Measurements from ENCODE around the gene PFDN2. TPM values are rescaled to one million over a fixed set of nuclear protein-coding genes. Genes with fewer than 3 reads are reported as not detected.

The PFDN2 gene
- total RNA-seq, 1 donor = 27.9 TPM

DNA sequence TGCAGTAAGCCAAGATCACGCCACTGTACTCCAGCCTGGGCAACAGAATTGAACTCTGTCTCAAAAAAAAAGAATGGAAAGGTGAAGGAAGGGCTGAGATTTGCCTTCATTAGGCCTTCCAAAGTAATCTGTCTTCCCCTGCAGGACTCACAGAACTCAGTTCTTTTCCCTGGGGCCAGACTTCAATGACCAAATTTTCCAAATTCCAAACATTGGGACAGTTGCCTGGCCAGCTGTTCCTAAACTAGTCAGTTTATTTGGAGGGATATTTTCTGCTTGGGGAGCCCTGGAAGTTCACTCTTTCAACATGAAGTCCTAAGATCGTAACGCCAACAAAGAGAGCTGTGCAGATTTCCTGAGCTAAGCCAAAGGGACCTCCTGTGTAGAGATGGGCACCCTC lies 20.0 kb upstream of the PFDN2 start:
- no peak overlapping the region for H3K27ac ChIP-seq (ENCODE audit: low read depth, low read length)
- no peaks in the 10 kb centered on the region for H4K20me1 ChIP-seq (ENCODE audit: insufficient read depth, low read length)
- no peaks in the 10 kb centered on the region for H3K27me3 ChIP-seq (ENCODE audit: insufficient read depth, low read length)
- H3K36me3 ChIP-seq (ENCODE audit: insufficient read depth, low read length) = no peaks in the 10 kb centered on the region
- peaks cover 6% of the 10 kb centered on the region for H3K4me1 ChIP-seq (ENCODE audit: insufficient read depth, low read length)
- no peaks in the 10 kb centered on the region for H3K9me3 ChIP-seq (ENCODE audit: low read depth, low read length)
- DNase-seq (ENCODE audit: insufficient read length, low spot score, missing footprints) = no peak
- H3K79me2 ChIP-seq (ENCODE audit: insufficient read depth, low read length) = peaks cover 22% of the 10 kb centered on the region
- H3K4me3 ChIP-seq (ENCODE audit: insufficient read depth, low read length) = no peak overlapping the region
- H3K4me2 ChIP-seq (ENCODE audit: insufficient read depth, low read length) = no peak overlapping the region
- H2AFZ ChIP-seq (ENCODE audit: low read length) = no peak overlapping the region
- TF ChIP-seq CTCF (IDR thresholded peaks at IDR 0.05; ENCODE audit: extremely low read depth, low read depth, low read length) = no peak

- Histone ChIP-seq H3K27ac (ENCODE audit: low read depth, low read length) (peak overlapping the region; percentile 96), H3K4me3 (ENCODE audit: insufficient read depth, low read length) (peak overlapping the region; percentile 100), H3K27me3 (ENCODE audit: insufficient read depth, low read length) (no peaks in the 10 kb centered on the region), H3K36me3 (ENCODE audit: insufficient read depth, low read length) (peaks cover 15% of the 10 kb centered on the region), H3K4me2 (ENCODE audit: insufficient read depth, low read length) (peak overlapping the region; percentile 99), H3K79me2 (ENCODE audit: insufficient read depth, low read length) (peaks cover 66% of the 10 kb centered on the region), H3K9me3 (ENCODE audit: low read depth, low read length) (no peaks in the 10 kb centered on the region), H4K20me1 (ENCODE audit: insufficient read depth, low read length) (peaks cover 11% of the 10 kb centered on the region), H2AFZ (ENCODE audit: low read length) (peak overlapping the region; percentile 100), H3K4me1 (ENCODE audit: insufficient read depth, low read length) (peaks cover 20% of the 10 kb centered on the region)
- no peak for TF ChIP-seq CTCF (IDR thresholded peaks at IDR 0.05; ENCODE audit: extremely low read depth, low read depth, low read length)
- DNase-seq (ENCODE audit: insufficient read length, low spot score, missing footprints) = no peak
These were observed 15.4 kb upstream of the PFDN2 start for GRCh38 chr1:161133220-161133740.

DNA sequence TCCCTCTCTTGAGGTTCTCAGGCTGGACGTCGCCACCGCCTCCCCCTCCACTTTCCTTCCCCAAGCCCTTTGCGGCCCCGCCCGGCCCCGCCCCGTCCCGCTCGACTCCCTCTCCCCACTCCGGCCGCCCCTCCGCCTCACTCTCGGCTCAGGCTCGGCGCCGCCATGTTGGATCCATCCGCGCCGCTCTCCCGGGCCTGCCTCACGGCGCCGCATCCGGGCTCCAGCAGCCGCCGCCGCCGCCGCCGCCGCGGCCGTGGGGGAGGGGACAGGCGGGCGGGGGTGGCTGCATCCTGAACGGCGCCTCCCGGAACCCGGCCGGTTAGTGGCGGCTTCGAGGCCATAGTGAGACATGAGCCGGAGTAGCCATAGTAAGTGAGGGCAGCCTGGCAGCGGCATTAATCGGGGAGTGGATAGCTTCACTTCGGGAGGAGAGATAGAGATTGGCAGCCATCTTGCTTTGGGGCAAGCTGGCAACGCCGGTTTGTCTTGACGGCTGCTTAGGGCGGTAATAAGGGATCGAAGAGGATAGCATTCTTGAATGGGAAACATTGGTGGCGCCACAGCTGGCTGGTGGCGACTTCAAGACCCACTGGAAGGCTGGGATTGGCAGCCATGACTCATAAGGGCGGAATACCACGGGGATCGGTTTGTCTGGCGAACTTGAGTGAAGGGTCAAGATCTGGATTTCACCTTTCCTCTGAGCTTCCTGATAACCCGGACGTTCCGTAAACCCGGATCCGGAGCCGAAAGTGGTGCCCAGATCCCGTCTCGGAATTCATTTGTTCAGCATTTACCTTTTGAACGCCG lies 14.8 kb upstream of the PFDN2 start, which contains the start of gene DEDD:
Gene DEDD (minus strand): TSS at position 258 of the 810 bp plus-strand sequence. CDS start 8,205 bp downstream, outside the sequence.
- H4K20me1 ChIP-seq (ENCODE audit: insufficient read depth, low read length) = peaks cover 11% of the 10 kb centered on the region
- peak within 1 kb of the TSS; percentile 99 for H3K4me2 ChIP-seq (ENCODE audit: insufficient read depth, low read length)
- H3K36me3 ChIP-seq (ENCODE audit: insufficient read depth, low read length) = peaks cover 17% of the 10 kb centered on the region
- H3K27ac ChIP-seq (ENCODE audit: low read depth, low read length) = peak within 1 kb of the TSS; percentile 96
- H2AFZ ChIP-seq (ENCODE audit: low read length) = peak within 1 kb of the TSS; percentile 100
- DNase-seq (ENCODE audit: insufficient read length, low spot score, missing footprints) = peak; percentile 97
- no peaks in the 10 kb centered on the region for H3K27me3 ChIP-seq (ENCODE audit: insufficient read depth, low read length)
- TF ChIP-seq CTCF (IDR thresholded peaks at IDR 0.05; ENCODE audit: extremely low read depth, low read depth, low read length) = no peak
- H3K79me2 ChIP-seq (ENCODE audit: insufficient read depth, low read length) = peaks cover 73% of the 10 kb centered on the region
- no peaks in the 10 kb centered on the region for H3K9me3 ChIP-seq (ENCODE audit: low read depth, low read length)
- peaks cover 20% of the 10 kb centered on the region for H3K4me1 ChIP-seq (ENCODE audit: insufficient read depth, low read length)
- peak within 1 kb of the TSS; percentile 100 for H3K4me3 ChIP-seq (ENCODE audit: insufficient read depth, low read length)
